T-cell (primary cell): Measurements from ENCODE around the gene MARCHF4. TPM values are rescaled to one million over a fixed set of nuclear protein-coding genes. Genes with fewer than 3 reads are reported as not detected.

Experiments used
- ATAC-seq, 4 experiments: fragments of 200-7000 bp in 3 of 4; fragments of 150-1000 bp in 1 of 4; cut with Tn5 transposase; replicated peaks in 1 of 4; 1 replicate in 3 of 4; 2 replicates in 1 of 4; pipeline ENCODE4 v1.10.0; 2021; ENCODE audit warnings: moderate library complexity in 3 of 4, mild to moderate bottlenecking in 2 of 4, moderate number of reproducible peaks in 1 of 4
- CTCF ChIA-PET, 2 donors: fragments of 300-600 bp; sonication (Branson Sonifier 250); formaldehyde crosslinking; loops; one replicate each; lab custom pipeline; 2022; ENCODE audit warnings: antibody characterized with exemption in 2 of 2; lab: Charles Lee
- POLR2A ChIA-PET, 2 donors: fragments of 300-600 bp; sonication (Branson Sonifier 250); formaldehyde crosslinking; loops; one replicate each; lab custom pipeline; 2022; ENCODE audit warnings: antibody characterized with exemption in 2 of 2; lab: Charles Lee
- DNase-seq, 35 experiments: peaks; one replicate each; pipeline versions ENCODE4 v3.0.0 to v3.0.0-alpha.2; 2013 to 2023
- H3K27ac ChIP-seq: one replicate; pipeline ENCODE4 v1.5.1; 2013; ENCODE audit warnings: low read length
- H3K27me3 ChIP-seq, 2 experiments: replicated peaks in 1 of 2; 1 replicate in 1 of 2; 2 replicates in 1 of 2; pipeline versions ENCODE4 v1.6.1 to v1.7.0; 2013; ENCODE audit warnings: low read length in 1 of 2, mixed read lengths in 1 of 2; ENCODE audit not compliant: control insufficient read depth in 2 of 2, insufficient read depth in 2 of 2; ENCODE audit errors: extremely low read depth in 1 of 2
- H3K36me3 ChIP-seq, 2 donors: 1 replicate in 1 of 2; 2 replicates in 1 of 2; pipeline versions ENCODE4 v1.6.1 to v1.7.0; 2013; ENCODE audit warnings: low read length in 1 of 2; ENCODE audit not compliant: control insufficient read depth in 2 of 2, insufficient read depth in 1 of 2; ENCODE audit errors: extremely low read depth in 1 of 2
- H3K4me1 ChIP-seq, 2 experiments: 1 replicate in 1 of 2; 2 replicates in 1 of 2; pipeline versions ENCODE4 v1.6.1 to v1.7.0; 2013; ENCODE audit warnings: low read length in 2 of 2, mixed read lengths in 1 of 2; ENCODE audit not compliant: insufficient read depth in 2 of 2, control insufficient read depth in 1 of 2; ENCODE audit errors: extremely low read depth in 1 of 2
- H3K4me3 ChIP-seq, 2 donors: 1 replicate in 1 of 2; 2 replicates in 1 of 2; pipeline versions ENCODE4 v1.5.1 to v1.7.0; 2013; ENCODE audit warnings: mild to moderate bottlenecking in 2 of 2, low read length in 1 of 2, moderate library complexity in 1 of 2; ENCODE audit not compliant: control insufficient read depth in 1 of 2; ENCODE audit errors: extremely low read depth in 1 of 2
- H3K9me3 ChIP-seq: 2 replicates; pipeline ENCODE4 v1.7.0; 2013
- H3K27ac Mint-ChIP-seq, 2 donors: one replicate each; pipeline ENCODE4 v1.8.0; 2020 to 2021; ENCODE audit warnings: mild to moderate bottlenecking in 2 of 2, mixed read lengths in 2 of 2
- H3K27me3 Mint-ChIP-seq, 2 donors: one replicate each; pipeline ENCODE4 v1.8.0; 2021 to 2022; ENCODE audit warnings: mixed read lengths in 2 of 2
- H3K36me3 Mint-ChIP-seq: one replicate; pipeline ENCODE4 v1.8.0; 2021; ENCODE audit warnings: mixed read lengths
- H3K4me1 Mint-ChIP-seq, 3 donors: one replicate each; pipeline ENCODE4 v1.8.0; 2020 to 2022; ENCODE audit warnings: mixed read lengths in 3 of 3, mild to moderate bottlenecking in 1 of 3
- H3K4me3 Mint-ChIP-seq, 3 donors: one replicate each; pipeline ENCODE4 v1.8.0; 2020 to 2022; ENCODE audit warnings: mild to moderate bottlenecking in 3 of 3, mixed read lengths in 3 of 3, moderate library complexity in 3 of 3
- H3K9me3 Mint-ChIP-seq, 3 donors: one replicate each; pipeline ENCODE4 v1.8.0; 2020 to 2022; ENCODE audit warnings: mixed read lengths in 3 of 3
- WGBS: methylation state at CpG from one replicate; pipeline ENCODE4 v1.1.5; 2013; ENCODE audit warnings: missing lambda C conversion rate; ENCODE audit not compliant: insufficient coverage; 5-methylcytosine and 5-hydroxymethylcytosine counted together
- total RNA-seq, 35 experiments: library from RNA in 6 of 35; stranded (reverse) in 6 of 35; fragments of 120-200 nt in 1 of 35; gene quantifications; one replicate each; pipeline versions ENCODE4 v1.2.1 to v1.2.4 and lab custom pipeline; 2013 to 2026

Gene MARCHF4
- total RNA-seq, 5 donors from 2014 or later (not counting 1 experiment from before 2014, with no cell fraction given): not detected

DNA sequence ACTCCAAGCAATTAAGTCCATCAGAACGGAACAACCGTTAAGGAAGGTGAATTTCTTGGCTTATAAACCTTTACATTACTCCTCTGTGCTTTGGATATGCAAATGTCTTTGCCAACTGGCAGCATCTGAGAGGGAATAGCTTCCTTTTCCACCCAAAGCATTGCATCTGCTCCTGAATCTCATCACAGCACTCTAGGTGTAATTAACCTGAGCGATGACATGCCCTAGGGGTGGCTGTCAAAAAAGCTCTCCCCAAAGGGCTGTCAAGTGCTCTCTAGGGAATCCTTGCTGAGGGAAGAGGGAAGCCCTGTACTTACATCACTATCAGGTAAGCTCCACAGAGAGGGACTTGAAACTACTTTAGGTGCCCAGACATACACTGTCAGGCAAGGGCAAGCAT lies 34.5 kb upstream of the MARCHF4 start:
- Histone ChIP-seq H3K36me3 (no peaks in the 10 kb centered on the region), H3K27ac (no peak overlapping the region), H3K4me3 (no peak overlapping the region), H3K9me3 (no peaks in the 10 kb centered on the region), H3K4me1 (peaks cover 0 to under 1% of the 10 kb centered on the region in 2 experiments), H3K27me3 (no peaks in the 10 kb centered on the region)
- ChIA-PET CTCF (interaction anchor here in 1 of 2 donors (1.2 kb wide), 1 partner anchor 62 kb away, joined by 3 read pairs; no protein-coding TSS in a partner anchor), POLR2A (no interaction called here)
- WGBS: 75% methylated on average over 2 of the region's 3 CpGs
- no peak overlapping the region for H3K4me3 Mint-ChIP-seq
- ATAC-seq: no peak
- H3K9me3 Mint-ChIP-seq: no peaks in the 10 kb centered on the region
- no peak for DNase-seq
- peaks cover 0 to 3% of the 10 kb centered on the region in 2 donors for H3K27me3 Mint-ChIP-seq
- peaks cover 0 to 3% (median under 1%) of the 10 kb centered on the region in 3 donors for H3K4me1 Mint-ChIP-seq
- no peak overlapping the region for H3K27ac Mint-ChIP-seq
- H3K36me3 Mint-ChIP-seq: no peaks in the 10 kb centered on the region

DNA sequence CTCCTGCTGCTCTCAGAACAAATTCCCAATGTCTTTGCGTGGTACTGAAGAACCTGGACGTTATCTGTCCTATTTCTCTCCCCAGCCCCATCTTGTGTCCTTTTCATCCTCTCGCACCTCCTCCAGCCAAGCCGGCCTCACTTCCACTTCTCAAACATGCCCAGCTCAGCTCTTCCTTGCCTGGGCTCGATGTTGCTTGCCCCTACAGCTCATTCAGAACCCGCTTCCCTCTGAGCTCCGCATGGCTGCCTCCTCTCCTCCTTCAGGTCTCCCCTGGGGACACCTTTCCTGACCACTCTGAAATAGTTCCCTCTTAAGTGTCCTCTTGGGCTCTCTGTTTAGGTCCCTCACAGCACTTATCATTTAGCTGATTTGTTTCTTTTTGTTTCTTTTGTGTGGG lies 33.3 kb upstream of the MARCHF4 start:
- Mint-ChIP-seq H3K4me3 (no peak overlapping the region), H3K4me1 (no peaks in the 10 kb centered on the region), H3K27me3 (peaks cover 0 to 3% of the 10 kb centered on the region in 2 donors), H3K9me3 (no peaks in the 10 kb centered on the region), H3K27ac (no peak overlapping the region), H3K36me3 (no peaks in the 10 kb centered on the region)
- Histone ChIP-seq H3K9me3 (no peaks in the 10 kb centered on the region), H3K27ac (no peak overlapping the region), H3K4me1 (no peaks in the 10 kb centered on the region), H3K4me3 (no peak overlapping the region), H3K27me3 (no peaks in the 10 kb centered on the region), H3K36me3 (no peaks in the 10 kb centered on the region)
- no peak for DNase-seq
- WGBS: 80% methylated on average over 7 of the region's 7 CpGs
- ChIA-PET CTCF (interaction anchor here (0.7 to 1.6 kb wide), 5 partner anchors 14 to 1324 kb away, joined by 3 to 4 read pairs (median 3); no protein-coding TSS in a partner anchor), POLR2A (interaction anchor here in 1 of 2 donors (0.6 kb wide), 1 partner anchor 16 kb away, joined by 3 read pairs; no protein-coding TSS in a partner anchor)
- ATAC-seq: no peak

DNA sequence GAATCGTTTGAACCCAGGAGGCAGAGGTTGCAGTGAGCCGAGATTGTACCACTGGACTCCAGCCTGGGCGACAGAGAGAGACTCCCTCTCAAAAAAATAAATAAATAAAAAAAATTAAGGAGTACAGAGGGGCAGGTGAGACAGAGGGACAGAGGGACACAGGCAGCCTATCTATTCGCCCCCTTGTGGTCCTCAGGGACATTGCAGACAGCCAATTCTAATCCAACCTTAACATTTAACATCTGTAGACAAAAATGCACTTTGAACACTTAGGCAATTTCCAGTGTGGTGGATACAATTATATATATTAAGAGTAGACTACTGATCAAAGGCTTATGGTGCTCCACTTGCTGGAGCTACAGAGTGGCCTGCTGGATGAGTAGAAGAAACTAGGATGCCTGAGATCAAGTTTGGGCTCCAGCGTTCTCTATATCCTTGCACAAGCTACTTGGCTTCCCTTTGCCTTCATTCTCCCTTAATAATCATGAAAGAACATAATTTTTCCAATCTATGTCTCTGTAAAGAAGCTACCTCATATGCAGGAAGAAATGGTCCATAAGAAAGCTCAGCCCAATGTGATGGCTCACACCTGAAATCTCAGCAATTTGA lies 31.8 kb upstream of the MARCHF4 start:
- no peak overlapping the region for H3K4me3 ChIP-seq
- no CpG with 5 or more reads among the region's 5 CpGs for WGBS
- H3K27ac ChIP-seq: no peak overlapping the region
- no peaks in the 10 kb centered on the region for H3K4me1 Mint-ChIP-seq
- ATAC-seq: peak; percentile 59 to 77 (median 66)
- CTCF ChIA-PET: interaction anchor here (0.6 to 1.7 kb wide), 18 partner anchors 9 to 980 kb away, joined by 3 to 8 read pairs (median 4); no protein-coding TSS in a partner anchor
- no peaks in the 10 kb centered on the region for H3K9me3 ChIP-seq
- peaks cover 0 to 3% of the 10 kb centered on the region in 2 donors for H3K27me3 Mint-ChIP-seq
- H3K9me3 Mint-ChIP-seq: no peaks in the 10 kb centered on the region
- no peaks in the 10 kb centered on the region for H3K36me3 ChIP-seq
- H3K27me3 ChIP-seq: no peaks in the 10 kb centered on the region
- H3K4me3 Mint-ChIP-seq: no peak overlapping the region
- H3K27ac Mint-ChIP-seq: no peak overlapping the region
- POLR2A ChIA-PET: interaction anchor here in 1 of 2 donors (0.6 kb wide), 1 partner anchor 358 kb away, joined by 8 read pairs; no protein-coding TSS in a partner anchor
- no peaks in the 10 kb centered on the region for H3K4me1 ChIP-seq
- no peaks in the 10 kb centered on the region for H3K36me3 Mint-ChIP-seq
- DNase-seq: peak in 30 of 35 experiments; percentile 8 to 72 (median 30)

DNA sequence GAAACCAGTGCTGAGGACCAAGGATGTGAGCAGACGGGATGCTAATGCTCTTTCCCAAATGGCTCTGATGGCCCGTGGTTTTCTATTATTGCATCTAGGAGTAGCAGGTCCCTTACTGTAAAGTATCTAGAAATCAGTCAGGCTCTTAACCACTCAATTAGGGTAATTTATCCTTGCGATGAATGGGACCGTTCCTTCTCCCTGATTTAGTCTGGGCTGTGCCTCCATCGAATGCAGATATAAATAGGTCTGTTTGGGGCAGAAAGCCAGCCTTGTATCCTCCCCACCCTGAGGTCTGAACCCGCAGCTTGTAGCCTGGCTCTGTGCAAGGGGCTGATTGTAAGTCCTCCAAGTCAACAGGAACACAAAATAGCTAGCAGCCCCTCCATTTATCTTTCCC lies 30.5 kb upstream of the MARCHF4 start:
- H3K9me3 Mint-ChIP-seq: no peaks in the 10 kb centered on the region
- H3K27ac Mint-ChIP-seq: no peak overlapping the region
- H3K4me3 Mint-ChIP-seq: no peak overlapping the region
- Histone ChIP-seq H3K4me3 (no peak overlapping the region), H3K4me1 (no peaks in the 10 kb centered on the region), H3K36me3 (no peaks in the 10 kb centered on the region), H3K27ac (no peak overlapping the region), H3K27me3 (no peaks in the 10 kb centered on the region), H3K9me3 (no peaks in the 10 kb centered on the region)
- POLR2A ChIA-PET: no interaction called here
- 100% methylated on average over 1 of the region's 6 CpGs for WGBS
- ATAC-seq (no peak), DNase-seq (no peak)
- no peaks in the 10 kb centered on the region for H3K4me1 Mint-ChIP-seq
- CTCF ChIA-PET: interaction anchor here (0.5 to 1.5 kb wide), 6 partner anchors 10 to 50 kb away, joined by 3 to 5 read pairs (median 4); partner anchors contain the start of gene MARCHF4 (in 1 of the 2)
- H3K36me3 Mint-ChIP-seq: no peaks in the 10 kb centered on the region
- H3K27me3 Mint-ChIP-seq: peaks cover 0 to 3% of the 10 kb centered on the region in 2 donors

- H3K4me3 Mint-ChIP-seq: no peak overlapping the region
- DNase-seq (no peak), ATAC-seq (no peak)
- no peaks in the 10 kb centered on the region for H3K27me3 Mint-ChIP-seq
- CTCF ChIA-PET: interaction anchor here in 1 of 2 donors (1.0 kb wide), 1 partner anchor 290 kb away, joined by 3 read pairs; no protein-coding TSS in a partner anchor
- POLR2A ChIA-PET: no interaction called here
- H3K36me3 Mint-ChIP-seq: no peaks in the 10 kb centered on the region
- H3K36me3 ChIP-seq: no peaks in the 10 kb centered on the region
- no peaks in the 10 kb centered on the region for H3K9me3 Mint-ChIP-seq
- H3K27ac Mint-ChIP-seq: no peak overlapping the region
- no peak overlapping the region for H3K4me3 ChIP-seq
- peaks cover 0 to 5% of the 10 kb centered on the region in 2 experiments for H3K4me1 ChIP-seq
- no peak overlapping the region for H3K27ac ChIP-seq
- WGBS: no CpG with 5 or more reads among the region's 1 CpG
- H3K9me3 ChIP-seq: no peaks in the 10 kb centered on the region
- peaks cover 2 to 7% (median 6%) of the 10 kb centered on the region in 3 donors for H3K4me1 Mint-ChIP-seq
- peaks cover 0 to 5% of the 10 kb centered on the region in 2 experiments for H3K27me3 ChIP-seq
These were observed 27.3 kb upstream of the MARCHF4 start for GRCh38 chr2:216399621-216400020.

DNA sequence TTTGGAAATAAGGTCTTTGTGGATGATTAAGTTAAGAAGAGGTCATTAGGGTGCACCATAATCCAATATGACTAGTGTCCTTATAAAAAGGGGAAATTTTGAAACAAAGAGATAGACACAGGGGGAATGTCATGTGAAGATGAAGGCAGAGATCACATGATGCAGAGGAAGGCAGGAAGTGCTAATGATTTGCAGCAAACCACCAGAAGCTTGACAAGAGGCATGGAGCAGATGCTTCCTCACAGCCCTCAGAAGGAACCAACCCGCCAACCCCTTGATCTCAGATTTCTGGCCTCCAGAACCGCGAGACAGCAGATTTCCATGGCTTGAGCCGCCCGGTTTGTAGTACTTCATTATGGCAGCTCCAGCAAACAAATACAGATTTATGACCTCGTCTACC lies 22.6 kb upstream of the MARCHF4 start:
- Mint-ChIP-seq H3K36me3 (no peaks in the 10 kb centered on the region), H3K27me3 (peaks cover 0 to 4% of the 10 kb centered on the region in 2 donors), H3K27ac (no peak overlapping the region), H3K9me3 (no peaks in the 10 kb centered on the region), H3K4me3 (no peak overlapping the region), H3K4me1 (peaks cover 2 to 9% (median 7%) of the 10 kb centered on the region in 3 donors)
- H3K4me1 ChIP-seq: peaks cover 0 to 5% of the 10 kb centered on the region in 2 experiments
- no peaks in the 10 kb centered on the region for H3K36me3 ChIP-seq
- H3K27ac ChIP-seq: no peak overlapping the region
- H3K27me3 ChIP-seq: peaks cover 0 to 5% of the 10 kb centered on the region in 2 experiments
- H3K9me3 ChIP-seq: no peaks in the 10 kb centered on the region
- H3K4me3 ChIP-seq: no peak overlapping the region
- ChIA-PET CTCF (no interaction called here), POLR2A (no interaction called here)
- WGBS: 68% methylated on average over 6 of the region's 6 CpGs
- ATAC-seq: no peak
- DNase-seq: no peak
